Left renal cortex interstitium (tissue), 4 donors: ENCODE data around the gene FAM13B. TPM values are rescaled to one million over a fixed set of nuclear protein-coding genes. Genes with fewer than 3 reads are reported as not detected.

Experiments used
- DNase-seq, 4 donors: peaks; one replicate each; pipeline ENCODE4 v3.0.0-alpha.2; 2013; ENCODE audit warnings: low read depth in 4 of 4, low spot score in 2 of 4, missing footprints in 1 of 4
- polyA plus RNA-seq, 4 donors: library from polyadenylated mRNA; unstranded; fragments of 120-200 nt; gene quantifications; one replicate each; pipeline ENCODE4 v1.2.1, GENCODE V29; 2013; ENCODE audit not compliant: insufficient read length in 4 of 4

The FAM13B gene
- polyA plus RNA-seq, 4 donors: 49.0 to 63.4 (median 52.1) TPM

- no peak for DNase-seq
Measured at GRCh38 chr5:137902408-137903133, 130.3 kb downstream of the FAM13B start.

- DNase-seq: no peak
Measured at GRCh38 chr5:137901011-137901817, 131.7 kb downstream of the FAM13B start.

DNA sequence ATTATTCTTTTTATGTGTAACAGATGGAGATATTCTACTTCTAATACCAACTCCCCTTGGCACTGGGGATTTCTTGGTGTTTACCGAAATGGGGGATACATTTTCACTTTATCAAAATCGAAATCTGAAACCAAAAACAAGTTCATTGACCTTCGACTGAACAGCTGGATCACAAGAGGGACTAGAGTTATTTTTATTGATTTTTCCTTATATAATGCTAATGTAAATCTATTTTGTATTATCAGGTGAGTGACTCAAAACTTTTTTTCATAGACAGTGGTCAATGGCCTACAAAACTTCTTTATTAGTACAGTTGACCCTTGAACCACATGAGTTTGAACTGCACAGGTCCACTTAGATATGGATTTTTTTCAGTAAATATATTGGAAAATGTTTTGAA is 133.4 kb downstream of the FAM13B start:
- DNase-seq: no peak

DNA sequence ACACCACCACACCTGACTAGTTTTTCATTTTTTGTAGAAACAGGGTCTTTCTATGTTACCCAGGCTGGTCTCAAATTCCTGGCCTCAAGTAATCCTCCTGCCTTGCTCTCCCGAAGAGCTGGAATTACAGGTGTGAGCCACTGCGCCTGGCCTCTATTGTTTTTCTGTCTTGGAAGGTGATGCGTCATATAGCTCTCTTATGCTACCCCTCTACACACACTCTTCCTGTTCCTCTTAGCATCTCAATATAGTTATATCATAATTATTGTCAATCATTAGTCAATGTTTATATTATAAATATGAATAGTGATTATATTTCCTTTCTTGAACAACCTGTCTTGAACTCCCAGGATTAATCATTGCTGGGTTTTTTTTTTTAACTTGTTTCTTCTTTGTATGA is 136.3 kb downstream of the FAM13B start:
- DNase-seq: no peak

DNA sequence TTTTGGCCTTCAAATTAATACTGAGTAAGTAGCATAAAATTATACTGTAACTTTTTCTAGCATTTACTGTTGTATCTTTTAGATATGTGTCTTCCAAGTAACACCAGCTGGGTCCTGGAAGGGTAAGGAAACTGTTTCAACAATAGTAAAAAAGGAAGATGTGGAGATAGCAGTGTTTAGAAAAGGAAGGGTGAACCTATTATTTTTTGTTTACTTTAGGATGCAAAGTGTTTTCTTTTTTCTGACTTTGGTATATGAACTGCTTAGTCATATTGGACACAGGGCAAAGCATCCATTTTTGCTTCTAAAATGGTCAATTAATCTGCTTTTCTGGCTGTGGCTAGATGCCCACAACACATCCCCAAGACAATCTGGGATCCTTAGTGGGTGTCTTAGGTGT is 138.3 kb downstream of the FAM13B start:
- DNase-seq: no peak

DNA sequence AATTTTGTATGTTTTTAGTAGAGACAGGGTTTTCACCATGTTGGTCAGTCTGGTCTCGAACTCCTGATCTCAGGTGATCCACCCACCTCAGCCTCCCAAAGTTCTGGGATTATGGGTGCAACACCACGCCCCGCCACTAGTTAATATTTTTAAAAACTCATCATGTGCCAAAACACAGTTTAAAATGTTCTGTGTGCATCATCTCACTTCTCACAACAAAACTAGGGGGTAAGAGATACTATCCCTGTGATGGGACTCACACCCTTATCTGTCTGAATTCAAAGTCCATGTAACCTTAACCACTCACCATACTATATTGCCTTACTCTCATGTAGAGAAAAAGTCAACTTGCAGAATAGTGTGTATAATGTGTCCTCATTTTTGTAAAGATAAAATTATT is 141.0 kb downstream of the FAM13B start:
- DNase-seq: no peak

- DNase-seq: no peak
Measured at GRCh38 chr5:137890845-137891244, 142.0 kb downstream of the FAM13B start.

- peak; percentile 56 to 76 (median 69) for DNase-seq
Measured at GRCh38 chr5:137888863-137889759, 143.8 kb downstream of the FAM13B start, which contains the start of gene PKD2L2. PKD2L2 (plus strand) TSS chr5:137889457; CDS start chr5:137889492, 35 bp downstream.

- peak in 3 of 4 donors; percentile 2 to 7 (median 6) for DNase-seq
Measured at GRCh38 chr5:137888466-137888862, 144.4 kb downstream of the FAM13B start.

Other genes starting within 250 kb of the FAM13B start
- 1 to 10 TPM in 3 of 4 donors, under 1 TPM in 1; 0.95 to 2.2 (median 1.6) TPM for gene MYOT, start 165.2 kb downstream of the FAM13B start, polyA plus RNA-seq
- gene PKD2L2, start 143.6 kb downstream of the FAM13B start, polyA plus RNA-seq: under 1 TPM in 3 of 4 donors, not detected in 1; 0.31 to 0.84 (median 0.46) TPM
- gene WNT8A, start 51.0 kb upstream of the FAM13B start, polyA plus RNA-seq: under 1 TPM; 0.10 to 0.32 (median 0.21) TPM
- 10 to 100 TPM; 22.4 to 27.6 (median 25.0) TPM for gene NME5, start 106.3 kb upstream of the FAM13B start, polyA plus RNA-seq
- 100 to 1,000 TPM in 3 of 4 donors, 10 to 100 TPM in 1; 86.8 to 217 (median 147) TPM for gene BRD8, start 145.6 kb upstream of the FAM13B start, polyA plus RNA-seq
- 10 to 100 TPM; 37.7 to 46.0 (median 40.1) TPM for gene KIF20A, start 146.0 kb upstream of the FAM13B start, polyA plus RNA-seq
- gene CDC23, start 180.2 kb upstream of the FAM13B start, polyA plus RNA-seq: 10 to 100 TPM; 56.6 to 67.5 (median 60.7) TPM
- gene GFRA3, start 241.5 kb upstream of the FAM13B start, polyA plus RNA-seq: 1 to 10 TPM; 2.7 to 4.9 (median 3.7) TPM